NCI-H1105 (cell line): ENCODE data around the gene SMIM7.
"Not testable (repeated sequence)": the region's sequence is repeated elsewhere in the genome, so short reads cannot be mapped to it uniquely, and the experiment has no call there.

Experiments used
- DNase-seq: peaks from one replicate; lab custom pipeline; 2025; lab: John Stamatoyannopoulos, UW

Gene SMIM7

DNA sequence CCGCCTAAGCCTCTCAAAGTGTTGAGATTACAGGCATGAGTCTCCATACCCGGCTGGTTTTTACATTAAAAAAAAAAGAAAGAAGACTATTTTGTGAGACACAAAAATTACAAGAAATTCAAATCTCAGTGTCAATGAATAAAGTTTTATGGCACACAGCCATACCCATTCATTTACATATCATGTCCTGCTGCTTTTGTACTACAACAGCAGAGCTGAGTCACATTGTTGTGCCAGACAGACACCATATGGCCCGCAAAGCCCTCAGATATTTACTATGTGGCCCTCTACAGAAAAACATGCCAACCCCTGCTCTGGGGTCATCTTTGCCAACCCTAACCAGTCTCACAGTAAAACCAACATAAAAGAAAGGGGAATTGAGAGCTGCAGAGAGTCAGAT lies 5.3 kb downstream of the SMIM7 start:
- no peak for DNase-seq

DNA sequence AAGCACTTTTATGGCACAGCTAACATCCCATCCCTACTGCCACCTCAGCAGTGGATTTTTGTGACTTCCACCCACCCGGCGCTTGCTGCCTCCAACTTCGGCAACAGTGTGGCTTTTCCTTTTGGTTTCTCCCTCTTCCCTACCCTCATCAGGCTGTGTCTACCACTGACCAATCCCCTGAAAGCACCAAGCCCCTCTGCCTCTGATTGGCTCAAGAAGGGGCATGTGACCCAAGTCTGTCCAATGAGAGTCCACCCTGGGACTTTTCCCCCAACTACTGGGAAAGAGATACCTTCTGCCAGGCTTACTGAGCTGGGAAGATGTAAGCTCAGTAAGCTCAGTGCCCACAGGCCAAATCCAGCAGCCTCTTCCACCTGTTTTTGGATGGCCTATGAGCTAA lies 5.8 kb downstream of the SMIM7 start:
- DNase-seq: no peak

DNA sequence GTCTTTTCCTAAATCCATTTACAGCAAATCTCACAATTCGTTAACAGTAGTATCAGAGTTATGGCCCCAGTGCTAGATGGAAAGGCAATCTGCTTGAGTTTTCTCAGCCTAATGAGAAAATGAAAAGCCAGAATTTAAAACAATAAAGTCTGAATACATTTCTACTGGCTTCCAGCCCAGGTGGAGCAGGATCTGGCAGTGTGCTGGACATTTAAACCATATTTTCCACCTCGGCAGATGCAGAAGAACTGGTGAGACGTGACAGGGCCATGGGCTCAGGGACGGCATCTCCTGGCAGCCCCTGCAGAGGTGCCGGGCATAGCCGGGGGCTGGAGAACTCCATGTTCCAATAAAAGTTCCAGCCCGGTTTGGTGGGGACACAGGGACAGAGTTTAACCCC lies 7.1 kb downstream of the SMIM7 start:
- DNase-seq: no peak

DNA sequence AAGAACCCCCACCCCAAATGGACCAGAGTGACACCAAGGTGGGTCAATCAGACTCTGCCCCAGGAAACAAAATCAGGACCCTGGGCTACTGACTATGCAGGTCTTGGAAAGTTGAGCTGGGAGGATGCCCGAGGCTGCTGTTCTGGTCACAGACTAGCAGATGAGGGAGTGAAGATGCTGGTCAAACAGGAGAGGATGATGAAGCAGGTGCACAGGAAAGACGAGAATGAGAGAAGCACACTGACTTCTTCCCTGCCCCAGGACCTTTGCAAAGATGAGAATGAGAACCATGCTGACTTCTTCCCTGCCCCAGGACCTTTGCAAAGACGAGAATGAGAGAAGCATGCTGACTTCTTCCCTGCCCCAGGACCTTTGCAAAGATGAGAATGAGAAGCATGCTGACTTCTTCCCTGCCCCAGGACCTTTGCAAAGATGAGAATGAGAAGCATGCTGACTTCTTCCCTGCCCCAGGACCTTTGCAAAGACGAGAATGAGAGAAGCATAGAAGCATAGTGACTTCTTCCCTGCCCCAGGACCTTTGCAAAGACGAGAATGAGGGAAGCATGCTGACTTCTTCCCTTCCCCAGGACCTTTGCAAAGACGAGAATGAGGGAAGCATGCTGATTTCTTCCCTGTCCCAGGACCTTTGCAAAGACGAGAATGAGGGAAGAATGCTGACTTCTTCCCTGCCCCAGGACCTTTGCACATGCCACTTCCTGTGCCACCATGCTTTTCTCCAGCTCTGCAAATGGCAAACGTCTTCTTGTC lies 8.3 kb downstream of the SMIM7 start:
- DNase-seq: not testable (repeated sequence)

DNA sequence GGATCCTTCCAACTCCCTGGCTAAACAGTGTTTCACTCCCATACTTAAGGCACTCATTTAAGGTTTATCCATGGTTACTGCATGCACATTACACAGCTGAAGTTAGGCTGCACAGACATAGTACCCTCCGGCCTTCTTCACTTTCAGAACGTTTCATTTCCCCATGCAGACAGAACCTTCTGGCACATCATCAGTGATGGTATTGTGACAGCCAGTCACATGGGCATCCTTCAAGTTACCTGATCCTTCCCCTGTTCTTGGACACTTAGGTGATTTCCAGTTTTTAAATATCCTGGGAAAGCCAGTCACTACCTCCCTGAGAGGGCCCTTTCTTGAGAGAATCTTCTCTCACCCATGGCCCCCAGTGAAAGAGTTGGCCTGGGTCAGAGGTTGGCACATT lies 9.1 kb downstream of the SMIM7 start:
- DNase-seq: no peak

DNA sequence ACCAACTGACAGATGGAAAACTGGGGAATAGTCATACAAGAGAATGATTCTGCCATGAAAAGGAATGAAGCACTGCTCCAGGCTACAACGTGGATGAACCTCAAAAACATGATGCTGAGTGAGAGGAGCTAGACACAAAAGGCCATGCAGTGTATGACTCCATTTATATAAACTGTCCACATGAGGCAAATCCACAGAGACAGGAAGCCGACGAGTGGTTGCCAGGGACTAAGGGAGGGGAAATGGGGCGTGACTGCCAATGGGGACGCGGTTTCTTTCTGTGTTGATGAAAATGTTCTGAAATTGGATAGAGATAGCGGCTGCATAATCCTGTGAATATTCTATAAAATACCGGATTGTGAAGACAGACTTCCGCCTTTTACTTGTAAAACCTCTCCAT lies 10.2 kb downstream of the SMIM7 start:
- no peak for DNase-seq

DNA sequence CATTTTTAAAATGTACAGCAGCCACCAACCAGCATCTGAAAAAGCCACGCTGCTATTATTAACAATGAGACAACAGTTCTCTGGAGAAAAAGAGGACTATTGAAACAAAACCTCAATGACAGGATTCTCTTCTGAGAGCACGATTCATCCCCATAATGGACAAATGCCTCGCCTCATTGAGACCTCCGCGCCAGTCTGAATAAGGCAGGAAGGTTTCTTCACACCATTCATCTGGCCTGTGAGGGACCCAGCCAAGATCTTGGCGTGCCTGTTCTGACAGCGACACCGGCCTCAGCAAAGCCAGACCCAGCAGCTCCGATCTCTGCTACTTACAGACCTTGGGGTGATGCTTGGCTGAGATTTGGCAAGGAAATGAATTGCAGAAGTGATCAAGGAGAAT lies 14.8 kb downstream of the SMIM7 start:
- no peak for DNase-seq

DNA sequence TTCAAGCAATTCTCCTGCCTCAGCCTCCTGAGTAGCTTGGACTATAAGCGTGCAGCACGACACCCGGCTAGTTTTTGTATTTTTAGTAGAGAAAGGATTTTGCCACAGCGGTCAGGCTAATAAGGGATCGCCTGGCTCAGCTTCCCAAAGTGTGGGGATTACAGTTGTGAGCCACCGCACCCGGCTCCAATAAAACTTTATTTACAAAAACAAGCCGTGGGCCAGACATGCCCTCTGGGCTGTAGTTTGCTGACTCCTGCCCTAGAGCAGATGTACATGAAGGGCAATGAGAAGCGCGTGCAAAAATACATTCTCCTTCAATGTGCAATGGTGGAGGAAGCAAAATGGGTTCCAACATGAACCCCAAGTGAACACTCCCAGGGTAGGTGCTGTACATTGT lies 18.2 kb downstream of the SMIM7 start:
- DNase-seq: no peak

DNA sequence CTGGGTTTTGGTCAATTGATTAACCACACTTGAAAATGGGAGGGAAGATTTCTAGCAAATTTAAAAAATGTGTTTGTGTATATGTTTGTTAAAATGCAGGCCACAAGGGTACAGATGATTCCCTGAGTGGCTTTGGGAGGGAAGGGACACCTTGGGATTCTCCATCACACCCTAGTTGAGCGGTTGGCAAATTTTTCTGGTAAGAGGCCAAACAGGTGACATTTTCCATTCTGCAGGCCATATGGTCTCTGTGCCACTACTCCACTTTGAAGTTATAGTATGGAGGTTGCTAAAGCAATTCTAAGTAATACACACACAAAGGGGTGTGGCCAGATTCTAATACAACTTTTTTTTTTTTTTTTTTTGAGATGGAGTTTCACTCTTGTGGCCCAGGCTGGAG lies 19.0 kb downstream of the SMIM7 start:
- DNase-seq: no peak

DNA sequence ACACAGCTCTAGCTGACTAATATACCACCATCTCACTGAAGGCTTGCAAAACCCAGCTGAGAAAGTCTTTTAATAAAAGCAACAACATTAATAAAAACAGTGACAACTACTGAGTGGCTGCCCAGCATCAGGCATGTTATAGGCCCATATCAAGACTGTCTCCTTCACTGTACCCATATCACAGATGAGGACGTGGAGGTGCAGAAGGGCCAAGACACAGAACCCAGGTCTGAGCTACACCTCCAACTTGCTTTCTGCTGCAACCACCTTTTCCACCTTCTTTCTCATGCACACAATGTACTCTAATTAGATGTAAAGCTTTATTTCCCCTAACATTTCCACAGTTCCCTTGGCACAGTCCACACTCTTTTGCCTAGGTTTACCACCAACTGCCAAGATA lies 21.3 kb downstream of the SMIM7 start:
- DNase-seq: no peak

DNA sequence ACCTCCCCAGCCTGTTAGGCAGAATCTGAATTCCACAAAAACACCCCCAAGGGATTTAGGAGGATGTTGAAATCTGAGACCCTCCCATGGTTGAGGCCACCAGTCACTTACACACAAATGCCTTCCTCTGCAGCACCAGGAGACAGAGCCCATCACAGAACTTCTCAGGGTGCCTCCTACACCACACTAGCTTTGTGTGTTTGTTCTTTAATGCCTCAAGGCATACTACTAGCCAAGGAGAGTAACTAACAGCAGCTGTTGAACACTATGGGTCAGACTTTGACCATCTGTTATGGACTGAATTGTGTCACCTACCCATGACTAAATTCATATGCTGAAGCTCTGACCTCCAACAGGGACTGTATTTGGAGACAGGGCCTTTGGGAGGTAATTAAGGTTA lies 22.4 kb downstream of the SMIM7 start:
- DNase-seq: no peak

DNA sequence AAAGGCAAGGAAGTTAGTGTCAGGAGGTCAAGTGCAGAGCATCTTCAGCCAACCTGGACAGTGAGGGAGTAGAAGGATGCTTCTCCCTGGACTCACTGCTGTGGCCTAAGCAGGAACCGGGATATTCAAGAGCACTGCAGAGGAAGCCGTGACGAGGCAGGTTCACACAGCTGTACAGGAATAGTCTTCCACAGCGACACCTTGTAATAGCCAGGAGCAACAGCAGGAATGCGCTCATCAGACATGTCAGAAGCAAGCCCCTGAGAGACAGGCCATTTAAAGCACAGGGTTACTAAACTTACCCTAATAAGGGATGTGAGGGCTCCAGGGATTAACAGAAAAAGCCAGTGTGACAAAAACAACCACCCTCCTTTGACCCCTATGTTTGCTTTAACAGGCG lies 28.5 kb downstream of the SMIM7 start:
- DNase-seq: no peak

DNA sequence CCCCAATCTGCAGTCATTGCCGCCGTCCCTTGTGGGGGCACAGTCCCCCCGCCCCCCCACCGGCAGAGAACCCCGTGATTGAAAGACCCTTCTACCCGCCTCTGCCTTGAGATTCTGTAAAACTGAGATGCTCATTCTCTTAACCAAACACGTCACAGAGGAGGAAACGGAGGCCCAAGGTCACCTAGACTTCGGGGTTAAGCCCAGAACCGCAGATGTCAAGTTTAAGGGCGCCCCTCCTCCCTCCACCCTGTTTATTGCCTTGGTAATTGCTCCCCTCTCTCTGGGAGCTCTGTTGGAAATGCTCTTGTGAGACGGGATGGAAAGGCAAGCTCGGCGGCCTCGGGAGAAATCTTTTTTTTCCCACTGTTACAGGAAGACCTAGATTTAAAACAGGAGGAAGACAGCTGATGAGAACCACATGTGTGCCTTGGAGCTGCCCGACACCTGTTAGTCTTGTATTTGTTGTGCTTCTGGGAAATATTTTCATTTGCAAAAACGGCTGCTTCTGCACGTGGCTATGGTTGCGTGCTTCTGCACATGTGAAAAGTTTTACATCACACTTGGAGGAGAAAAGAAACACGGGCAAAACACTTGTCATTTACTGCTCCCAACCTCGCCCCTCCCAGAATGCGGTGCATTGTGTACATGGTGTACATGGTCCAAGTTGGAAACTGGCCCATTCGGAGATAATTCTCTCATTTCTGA lies 30.8 kb downstream of the SMIM7 start:
- peak; percentile 36 for DNase-seq

DNA sequence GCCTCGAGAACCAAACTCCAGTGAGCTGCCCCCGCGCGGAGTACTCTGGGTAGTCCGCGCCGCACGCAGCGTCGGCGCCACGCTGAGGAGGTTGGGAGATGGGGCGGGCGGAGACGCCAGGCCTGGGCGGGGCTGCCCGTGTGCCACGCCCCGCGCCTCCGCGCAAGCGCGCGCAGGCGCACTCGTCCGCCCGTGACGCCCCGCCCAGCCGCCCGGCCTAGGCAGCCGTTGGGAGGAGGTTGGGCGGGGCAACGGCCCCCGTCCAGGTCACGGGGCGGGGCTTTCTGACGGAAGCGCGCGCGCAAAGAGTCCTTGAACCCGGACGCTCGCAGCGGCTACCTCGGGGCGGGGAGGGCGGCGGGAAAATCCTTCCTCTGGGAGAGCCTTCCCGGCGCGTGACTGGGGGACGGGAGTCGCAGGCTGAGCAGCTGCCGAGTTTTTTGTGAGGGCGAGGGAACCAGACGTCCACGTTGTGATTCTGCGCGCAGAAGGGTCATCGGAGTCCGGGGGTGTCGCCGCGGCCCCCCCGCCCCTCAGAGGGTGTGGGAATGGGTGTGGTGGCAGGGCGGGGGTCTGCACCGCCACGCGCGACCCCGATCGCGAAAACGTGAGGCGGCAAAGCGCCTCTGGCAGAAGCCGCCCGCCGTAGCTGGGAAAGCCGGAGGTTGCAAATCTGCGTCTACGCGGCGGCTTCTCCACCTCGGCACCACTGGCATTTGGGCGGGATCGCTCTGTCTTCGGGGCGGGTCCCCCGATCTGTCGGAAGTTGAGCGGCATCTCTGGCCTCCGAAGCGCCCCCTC lies 31.6 kb downstream of the SMIM7 start, which contains the start of gene MED26:
MED26 (minus strand) TSS at position 22 of the 801 bp plus-strand sequence. CDS start 261 bp downstream, outside the sequence.
- peak; percentile 95 for DNase-seq

DNA sequence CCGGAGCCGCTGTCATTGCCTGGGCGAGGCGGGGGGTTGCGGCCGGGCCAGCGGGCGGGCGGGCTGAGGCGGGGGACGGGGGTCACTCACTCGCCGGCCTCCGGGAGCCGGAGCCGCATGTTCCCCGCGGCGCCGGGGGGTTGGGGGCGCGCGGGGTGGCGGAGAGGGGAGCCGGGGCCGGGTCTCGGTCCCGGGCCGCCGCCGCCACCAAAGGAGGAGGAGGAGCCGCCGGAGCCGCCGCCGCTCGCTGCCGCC lies 32.1 kb downstream of the SMIM7 start:
- DNase-seq: no peak

DNA sequence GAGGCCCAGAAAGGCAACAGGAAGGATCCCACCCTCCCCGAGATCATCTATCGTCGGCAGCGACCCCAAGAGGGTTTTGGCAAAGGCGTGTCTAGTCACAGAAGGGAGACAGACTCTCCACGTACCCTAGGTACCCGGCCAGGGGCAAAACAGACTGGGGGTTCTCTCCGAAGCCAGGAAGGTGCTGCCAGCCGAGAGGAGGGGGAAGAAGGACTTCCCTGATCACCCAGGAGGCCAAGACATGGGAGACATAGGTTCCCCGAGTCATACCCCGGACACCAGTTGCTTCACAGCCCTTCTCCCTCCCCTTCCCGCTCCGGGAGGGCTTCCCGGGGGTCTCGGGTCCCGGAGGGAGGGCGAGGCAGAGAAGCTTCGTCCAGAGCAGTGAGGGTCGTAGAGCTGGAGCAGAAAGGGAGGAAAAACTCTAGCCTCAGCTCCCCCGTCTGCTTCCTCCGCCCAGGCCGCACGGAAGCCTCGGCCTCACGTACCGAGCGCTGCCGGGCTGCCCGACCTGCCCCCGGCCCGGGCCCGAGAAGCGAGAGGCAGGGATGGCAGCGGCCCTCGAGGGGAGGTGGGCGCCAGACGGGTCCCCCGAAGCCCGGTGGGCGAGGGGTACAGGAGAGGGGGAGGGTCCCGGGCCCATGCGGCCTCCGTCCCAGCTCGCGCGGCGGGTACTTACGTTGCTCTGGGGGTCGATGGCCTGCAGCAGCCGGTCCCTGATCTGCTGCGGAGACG lies 32.6 kb downstream of the SMIM7 start:
- DNase-seq: no peak

DNA sequence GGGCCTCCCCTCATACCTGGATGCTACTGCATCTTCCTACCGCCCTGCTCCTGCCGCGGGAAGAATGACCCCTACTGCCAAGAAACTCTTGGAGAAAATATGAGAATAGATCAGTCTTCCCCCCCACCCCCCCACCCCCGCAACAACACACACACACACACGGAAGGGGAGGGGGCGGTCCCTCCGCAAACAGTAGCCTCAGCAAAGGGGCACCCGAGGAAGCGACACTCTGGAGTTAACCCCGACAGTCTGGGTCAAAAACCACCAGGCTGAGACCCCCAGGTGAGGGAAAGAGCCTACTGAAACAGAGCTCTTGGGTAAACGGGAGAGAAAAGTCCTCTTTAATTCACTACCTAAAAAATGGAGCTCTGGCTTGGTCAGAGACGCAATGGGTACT lies 33.1 kb downstream of the SMIM7 start:
- DNase-seq: no peak

DNA sequence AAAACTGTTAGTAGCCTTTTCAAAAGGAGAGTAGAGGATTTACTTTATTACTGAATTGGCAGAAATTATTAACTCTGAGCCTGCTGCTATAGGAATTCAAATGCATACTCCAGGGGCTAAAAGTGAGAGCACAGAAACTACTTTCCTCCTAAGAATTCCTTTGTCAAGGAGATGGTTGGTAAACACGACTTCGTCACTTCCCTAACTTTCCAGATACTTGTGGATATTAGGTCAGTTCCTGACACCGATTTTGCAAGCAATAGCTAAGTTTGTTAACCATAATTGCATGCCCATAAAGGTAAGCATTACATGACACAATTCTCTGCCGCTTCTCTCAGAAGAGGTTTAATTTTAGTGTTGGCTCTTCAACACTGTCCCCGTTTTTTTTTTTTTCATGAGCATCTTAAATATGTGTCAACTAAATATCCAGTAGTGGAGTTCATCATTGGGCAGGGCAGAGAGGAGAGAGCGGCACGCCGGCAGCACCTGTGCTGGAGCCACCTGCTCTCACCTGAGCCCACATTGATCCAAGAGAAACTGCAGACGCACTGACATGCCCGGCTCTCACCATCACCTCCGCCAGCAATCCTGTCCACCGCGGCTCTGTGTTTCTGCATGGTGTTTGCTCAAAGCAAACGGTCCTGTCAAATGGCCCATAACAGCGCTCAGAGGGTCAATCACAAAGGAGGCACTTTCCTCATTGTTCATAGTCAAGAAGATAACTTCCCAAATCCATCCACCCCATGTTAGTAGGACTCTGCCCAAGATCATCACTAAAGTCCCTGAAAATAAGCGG lies 34.6 kb downstream of the SMIM7 start:
- DNase-seq: no peak

DNA sequence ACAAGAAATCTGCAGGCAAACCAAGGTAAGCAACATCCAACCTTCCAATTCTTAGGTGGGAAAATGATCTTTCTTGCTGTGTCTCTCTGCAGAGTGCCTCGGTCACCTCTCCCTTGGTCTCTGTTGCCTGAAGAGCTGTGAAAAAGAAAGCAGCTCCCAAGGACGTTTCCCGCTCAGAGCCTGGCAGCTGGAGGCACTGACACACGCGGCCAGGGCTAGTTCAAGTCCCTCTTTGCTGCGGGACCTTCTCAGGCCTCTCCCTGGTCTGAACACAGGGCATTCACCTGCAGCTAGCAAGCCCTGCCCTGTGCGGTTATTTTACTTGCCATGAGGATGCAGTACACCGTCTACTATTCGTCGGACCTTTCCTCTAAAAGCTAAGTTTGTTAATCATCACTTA lies 35.7 kb downstream of the SMIM7 start:
- DNase-seq: no peak

DNA sequence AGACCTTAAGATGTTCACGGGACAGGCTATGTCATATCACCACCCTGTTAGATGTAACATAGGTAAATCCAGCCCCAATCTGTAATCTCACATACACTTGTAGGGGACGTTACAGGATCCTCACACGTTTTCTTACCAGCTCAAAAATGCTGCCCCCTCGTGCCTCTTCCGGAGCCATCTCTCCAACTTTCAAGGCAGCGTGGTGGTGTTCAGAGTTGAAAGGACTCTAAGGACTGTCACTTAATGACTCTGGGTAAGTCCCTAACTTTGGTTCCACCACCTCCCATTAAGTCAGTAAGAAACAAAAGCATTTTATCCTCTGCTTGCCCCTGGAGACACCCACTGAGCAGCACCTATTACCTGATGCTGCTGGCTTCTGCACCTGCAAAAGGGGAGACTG lies 36.4 kb downstream of the SMIM7 start:
- DNase-seq: no peak

DNA sequence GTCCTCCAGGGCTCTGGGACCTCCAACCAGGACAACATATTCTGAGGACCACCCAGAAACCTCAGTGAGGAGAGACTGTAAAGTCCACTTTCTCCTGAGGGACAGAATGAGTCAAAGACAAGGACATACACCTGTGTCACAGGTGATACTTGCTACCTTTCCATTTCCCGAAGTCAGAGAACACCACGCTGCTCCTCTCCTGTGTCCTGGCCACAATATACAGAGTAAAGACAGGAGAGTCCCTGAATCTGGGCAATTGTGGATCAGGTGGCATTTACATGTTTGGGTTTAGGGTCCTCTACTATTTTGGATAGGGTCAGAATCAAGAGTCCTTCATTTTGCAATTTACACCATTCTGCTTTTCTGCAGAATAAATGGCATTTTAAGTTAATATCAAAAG lies 36.9 kb downstream of the SMIM7 start:
- no peak for DNase-seq
